Type B pancreatic cell (in vitro differentiated cells): ENCODE results near the gene SPAG9. TPM values are rescaled to one million over a fixed set of nuclear protein-coding genes. Genes with fewer than 3 reads are reported as not detected.

Experiments used
- DNase-seq: peaks from one replicate; pipeline ENCODE4 v3.0.0; 2021; ENCODE audit warnings: mixed read lengths; ENCODE audit not compliant: unreplicated experiment; ENCODE audit errors: extremely low spot score
- H3K27ac Mint-ChIP-seq: 2 replicates; pipeline ENCODE4 v1.8.0; 2021; ENCODE audit warnings: mild to moderate bottlenecking, mixed read lengths
- H3K27me3 Mint-ChIP-seq: 2 replicates; pipeline ENCODE4 v1.8.0; 2021; ENCODE audit warnings: mixed read lengths
- H3K36me3 Mint-ChIP-seq: 2 replicates; pipeline ENCODE4 v1.8.0; 2021; ENCODE audit warnings: mixed read lengths
- H3K4me1 Mint-ChIP-seq: one replicate; pipeline ENCODE4 v1.8.0; 2021; ENCODE audit warnings: mixed read lengths; ENCODE audit not compliant: unreplicated experiment
- H3K4me3 Mint-ChIP-seq: 2 replicates; pipeline ENCODE4 v1.8.0; 2021; ENCODE audit warnings: mild to moderate bottlenecking, mixed read lengths
- H3K9me3 Mint-ChIP-seq: 2 replicates; pipeline ENCODE4 v1.8.0; 2021; ENCODE audit warnings: mixed read lengths
- CTCF ChIP-seq: fragments of 200-600 bp; sonication (generic); conservative IDR thresholded peaks from 2 replicates; pipeline ENCODE4 v1.5.0; 2021; ENCODE audit warnings: antibody characterized with exemption, mild to moderate bottlenecking
- total RNA-seq: library from RNA; stranded (reverse); gene quantifications from 2 replicates; pipeline ENCODE4 v1.2.1, GENCODE V29; 2021; ENCODE audit warnings: low replicate concordance

The SPAG9 gene
- total RNA-seq, 1 donor from 2014 or later: 82.9 TPM

DNA sequence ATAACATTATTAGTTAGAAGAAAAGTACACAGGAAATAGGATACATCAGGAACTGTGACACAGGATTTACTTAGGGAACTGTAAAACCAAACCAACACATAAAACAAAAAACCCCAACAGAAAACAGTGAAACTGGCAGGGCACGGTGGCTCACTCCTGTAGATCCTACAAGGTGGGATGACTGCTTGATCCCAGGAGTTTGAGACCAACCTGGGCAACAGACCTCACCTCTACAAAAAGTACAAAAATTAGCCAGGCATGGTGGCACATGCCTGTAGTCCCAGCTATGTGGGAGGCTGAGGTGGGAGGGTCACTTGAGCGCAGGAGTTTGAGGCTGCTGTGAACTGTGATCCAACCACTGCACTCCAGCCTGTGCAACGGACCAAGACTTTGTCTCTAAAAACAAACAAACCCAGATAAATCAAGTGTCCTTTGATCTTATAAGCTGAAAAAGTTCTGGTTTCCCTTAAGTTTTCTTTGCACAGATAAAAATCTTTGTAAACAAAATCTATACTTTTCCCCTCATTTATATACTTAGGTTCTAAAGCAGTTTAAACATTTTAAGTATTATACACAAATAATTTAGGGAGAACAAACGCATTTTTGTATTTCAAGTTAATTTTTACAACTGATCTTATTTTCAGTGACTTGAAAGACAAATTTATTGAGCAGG, 143.0 kb downstream of the SPAG9 start:
- Mint-ChIP-seq H3K27me3 (no peaks in the 10 kb centered on the region), H3K27ac (no peak overlapping the region), H3K4me3 (no peak overlapping the region), H3K36me3 (peaks cover 32% of the 10 kb centered on the region), H3K4me1 (peaks cover 5% of the 10 kb centered on the region), H3K9me3 (no peaks in the 10 kb centered on the region)
- DNase-seq: no peak
- TF ChIP-seq CTCF: no peak

DNA sequence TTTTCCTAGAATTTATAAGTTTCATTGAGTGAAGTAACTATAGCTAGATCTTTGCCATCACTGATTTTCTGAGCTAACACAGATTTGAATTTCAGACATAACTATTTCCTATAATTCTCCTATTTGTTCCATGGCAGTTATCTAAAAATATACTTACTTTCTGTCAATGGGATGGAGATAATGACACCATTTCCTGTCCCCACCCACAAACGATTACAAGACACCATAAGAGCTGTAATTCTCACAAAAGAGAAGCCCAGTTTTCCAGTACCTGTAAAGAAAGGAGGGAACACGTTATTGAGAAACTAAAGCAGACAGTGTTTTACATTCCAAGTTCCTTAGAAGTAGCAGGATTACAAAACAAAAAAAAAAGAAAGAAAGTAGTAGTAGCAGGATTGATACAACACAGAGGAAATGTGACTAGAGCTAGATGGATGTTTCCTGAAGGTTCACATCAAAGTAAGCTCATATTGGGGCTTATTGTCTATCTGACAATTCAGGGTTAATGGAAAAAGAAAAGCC, 143.7 kb downstream of the SPAG9 start:
- Mint-ChIP-seq H3K4me3 (no peak overlapping the region), H3K27ac (no peak overlapping the region), H3K27me3 (no peaks in the 10 kb centered on the region), H3K9me3 (no peaks in the 10 kb centered on the region), H3K4me1 (peaks cover 8% of the 10 kb centered on the region), H3K36me3 (peaks cover 32% of the 10 kb centered on the region)
- no peak for DNase-seq
- TF ChIP-seq CTCF: no peak

DNA sequence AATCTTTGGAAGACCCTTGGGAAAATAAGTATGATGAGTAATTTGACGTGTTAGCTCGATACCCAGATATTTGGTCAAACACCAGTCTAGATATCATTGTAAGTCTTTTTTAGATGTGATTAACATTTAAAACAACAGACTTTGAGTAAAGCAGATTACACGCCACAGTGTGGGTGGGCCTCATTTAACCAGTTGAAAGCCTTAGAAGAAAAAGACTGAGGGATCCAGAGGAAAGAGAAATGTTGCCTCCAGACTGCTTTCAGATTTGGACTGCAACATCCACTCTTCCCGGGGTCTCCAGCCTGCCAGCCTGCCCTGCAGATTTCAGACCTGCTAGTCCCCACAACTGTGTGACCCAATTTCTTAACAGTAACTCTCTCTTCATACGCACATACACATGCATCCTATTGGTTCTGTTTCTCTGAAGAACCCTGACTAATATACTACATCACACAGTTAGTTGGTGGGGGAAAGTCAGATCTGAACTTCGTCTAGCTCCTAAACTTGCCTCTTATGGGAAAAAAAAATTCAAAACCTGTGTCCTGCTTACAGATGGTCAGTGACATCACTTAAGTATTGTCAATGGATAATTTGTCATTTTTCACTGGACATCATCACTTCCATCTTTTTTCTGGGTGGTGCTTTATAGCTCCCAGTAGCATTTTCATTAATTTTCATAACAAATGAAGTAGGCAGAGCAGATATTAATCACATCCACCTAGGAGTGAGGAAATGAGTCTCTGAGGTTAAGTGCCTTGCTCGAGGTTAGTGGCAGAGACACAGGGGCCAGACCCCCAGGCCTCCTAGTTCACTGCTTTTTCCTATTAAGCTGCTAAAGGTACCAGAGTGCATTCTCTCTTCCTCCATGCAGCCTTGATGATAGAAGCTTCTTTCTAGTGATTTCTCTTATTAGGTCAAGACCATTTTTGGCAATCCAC, 146.8 kb downstream of the SPAG9 start:
- H3K4me1 Mint-ChIP-seq: peaks cover 8% of the 10 kb centered on the region
- H3K27ac Mint-ChIP-seq: no peak overlapping the region
- no peak overlapping the region for H3K4me3 Mint-ChIP-seq
- no peak for DNase-seq
- no peak for TF ChIP-seq CTCF
- no peaks in the 10 kb centered on the region for H3K27me3 Mint-ChIP-seq
- H3K9me3 Mint-ChIP-seq: no peaks in the 10 kb centered on the region
- H3K36me3 Mint-ChIP-seq: peaks cover 36% of the 10 kb centered on the region

DNA sequence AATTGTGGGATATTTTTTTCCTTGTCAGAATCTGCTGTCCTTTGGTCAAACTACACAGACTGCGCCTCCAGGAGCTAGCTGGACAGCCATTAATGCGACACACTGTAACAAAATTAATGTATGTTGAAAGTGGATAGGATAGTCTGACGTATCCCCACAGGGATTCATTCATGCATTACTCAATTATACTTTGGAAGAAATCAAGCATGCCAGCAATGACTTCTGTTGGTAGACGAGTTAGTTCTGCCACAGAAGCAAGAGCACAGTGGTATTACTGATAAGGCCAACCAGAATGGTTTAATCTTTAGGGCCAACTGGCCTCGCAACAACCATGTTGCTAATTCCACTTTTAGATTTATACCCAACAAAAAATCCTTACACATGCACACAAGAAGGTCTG, 148.1 kb downstream of the SPAG9 start:
- H3K36me3 Mint-ChIP-seq: peaks cover 31% of the 10 kb centered on the region
- H3K27ac Mint-ChIP-seq: no peak overlapping the region
- TF ChIP-seq CTCF: no peak
- peaks cover 8% of the 10 kb centered on the region for H3K4me1 Mint-ChIP-seq
- H3K27me3 Mint-ChIP-seq: no peaks in the 10 kb centered on the region
- H3K9me3 Mint-ChIP-seq: no peaks in the 10 kb centered on the region
- H3K4me3 Mint-ChIP-seq: no peak overlapping the region
- no peak for DNase-seq

- no peak overlapping the region for H3K4me3 Mint-ChIP-seq
- H3K27me3 Mint-ChIP-seq: no peaks in the 10 kb centered on the region
- peaks cover 4% of the 10 kb centered on the region for H3K4me1 Mint-ChIP-seq
- no peak for TF ChIP-seq CTCF
- no peaks in the 10 kb centered on the region for H3K9me3 Mint-ChIP-seq
- DNase-seq: no peak
- peaks cover 31% of the 10 kb centered on the region for H3K36me3 Mint-ChIP-seq
- no peak overlapping the region for H3K27ac Mint-ChIP-seq
Measured at GRCh38 chr17:50967795-50968194, 152.9 kb downstream of the SPAG9 start.
